ENCODE data around the gene CNN1. TPM values are rescaled to one million over a fixed set of nuclear protein-coding genes. Genes with fewer than 3 reads are reported as not detected.

Gene CNN1
- total and polyA plus RNA-seq, 2 of the 13 experiments (the other 11 are each of a cell fraction or from before 2014, with no cell fraction given) = 0.70 to 1.1 TPM

- in situ Hi-C loops (cut with HindIII; ENCODE audit: extremely low pct_ligation_motif_present, low pct_unique_long_range_greater_than_20kb) = no loop called here
- TF ChIP-seq ZNF605 (CRISPR knock-in tag; IDR thresholded peaks at IDR 0.05) (no peak), ZNF335 (CRISPR knock-in tag; IDR thresholded peaks at IDR 0.05) (no peak), NRL (CRISPR knock-in tag; IDR thresholded peaks at IDR 0.05; ENCODE audit: borderline replicate concordance) (no peak), FOSL2 (CRISPR knock-in tag; IDR thresholded peaks at IDR 0.05) (no peak)
Measured at GRCh38 chr19:11566164-11566563, 27.5 kb downstream of the CNN1 start.

GRCh38 chr19:11570039-11570462 lies 31.4 kb downstream of the CNN1 start:
- Histone ChIP-seq H4K20me1 (ENCODE audit: insufficient read depth, low read length) (no peaks in the 10 kb centered on the region), H3K27ac (ENCODE audit: extremely low read length, insufficient read depth, low read length) (no peak overlapping the region), H3K27me3 (ENCODE audit: control insufficient read depth in 1 of 2, insufficient read depth in 2 of 2, low read length in 2 of 2) (no peaks in the 10 kb centered on the region), H3K79me2 (ENCODE audit: insufficient read depth, low read length) (no peaks in the 10 kb centered on the region), H3K4me2 (ENCODE audit: low read depth, low read length) (no peak overlapping the region), H3K4me1 (ENCODE audit: insufficient read depth, low read length) (no peaks in the 10 kb centered on the region), H3K9ac (ENCODE audit: insufficient read depth, low read depth, low read length) (no peak overlapping the region), H3K9me3 (ENCODE audit: low read length) (no peaks in the 10 kb centered on the region), H3K36me3 (replicated peaks in 1 of 2; ENCODE audit: control insufficient read depth in 1 of 2, insufficient read depth in 2 of 2, low read length in 2 of 2) (no peaks in the 10 kb centered on the region), H3K4me3 (replicated peaks in 1 of 3; ENCODE audit: insufficient read depth in 1 of 3, low read depth in 2 of 3, low read length in 3 of 3) (no peak overlapping the region), H2AFZ (ENCODE audit: low read length) (no peak overlapping the region)
- ChIA-PET CTCF (ENCODE audit: low intra/inter-chr PET ratio, low total read pairs) (no interaction called here), POLR2A (interaction anchor here (0.7 kb wide), 1 partner anchor 11 kb away, joined by 3 read pairs; no protein-coding TSS in a partner anchor)
- intact Hi-C loops (cut with micrococcal nuclease; ENCODE audit: unreplicated experiment) = no loop called here
- TF ChIP-seq ZNF451 (CRISPR knock-in tag; IDR thresholded peaks at IDR 0.05) = no peak
- no peak for TF ChIP-seq SKIL (CRISPR knock-in tag; IDR thresholded peaks at IDR 0.05; ENCODE audit: borderline replicate concordance)
- TF ChIP-seq ZBTB2 (CRISPR knock-in tag; IDR thresholded peaks at IDR 0.05; ENCODE audit: low read depth) = no peak
- TF ChIP-seq ZBTB33 (CRISPR knock-in tag; IDR thresholded peaks at IDR 0.05) = peak; percentile 90
- TF ChIP-seq FOXA3 (CRISPR knock-in tag; IDR thresholded peaks at IDR 0.05) = peak; percentile 10; the same call in 1 of the 2 replicates
- WGBS (ENCODE audit: low lambda C conversion rate) = 69% methylated on average over 5 of the region's 5 CpGs
- BruUV-seq (replicated peaks) = no TSS peak
- in situ Hi-C loops (cut with HindIII; ENCODE audit: extremely low pct_ligation_motif_present, low pct_unique_long_range_greater_than_20kb) = no loop called here
- ATAC-seq (no peak), DNase-seq (ENCODE audit: low spot score) (no peak), FAIRE-seq (no peak)

More at GRCh38 chr19:11566164-11566563, 27.5 kb downstream of the CNN1 start:
- DNase-seq (ENCODE audit: low spot score) = no peak
- no peak overlapping the region for H3K4me3 ChIP-seq (replicated peaks in 1 of 3; ENCODE audit: insufficient read depth in 1 of 3, low read depth in 2 of 3, low read length in 3 of 3)
- intact Hi-C loops (cut with micrococcal nuclease; ENCODE audit: unreplicated experiment) = no loop called here
- H3K4me1 ChIP-seq (ENCODE audit: insufficient read depth, low read length) = no peaks in the 10 kb centered on the region
- no peak overlapping the region for H3K4me2 ChIP-seq (ENCODE audit: low read depth, low read length)
- no peaks in the 10 kb centered on the region for H3K9me3 ChIP-seq (ENCODE audit: low read length)
- no peak overlapping the region for H2AFZ ChIP-seq (ENCODE audit: low read length)
- no peaks in the 10 kb centered on the region for H3K36me3 ChIP-seq (replicated peaks in 1 of 2; ENCODE audit: control insufficient read depth in 1 of 2, insufficient read depth in 2 of 2, low read length in 2 of 2)
- BruUV-seq (replicated peaks) = no TSS peak
- ChIA-PET POLR2A (no interaction called here), CTCF (ENCODE audit: low intra/inter-chr PET ratio, low total read pairs) (no interaction called here)
- H3K27ac ChIP-seq (ENCODE audit: extremely low read length, insufficient read depth, low read length) = no peak overlapping the region
- no peak for FAIRE-seq
- no peaks in the 10 kb centered on the region for H3K27me3 ChIP-seq (ENCODE audit: control insufficient read depth in 1 of 2, insufficient read depth in 2 of 2, low read length in 2 of 2)
- H3K79me2 ChIP-seq (ENCODE audit: insufficient read depth, low read length) = no peaks in the 10 kb centered on the region
- no CpG with 5 or more reads among the region's 2 CpGs for WGBS (ENCODE audit: low lambda C conversion rate)
- no peak overlapping the region for H3K9ac ChIP-seq (ENCODE audit: insufficient read depth, low read depth, low read length)
- no peak for ATAC-seq
- no peaks in the 10 kb centered on the region for H4K20me1 ChIP-seq (ENCODE audit: insufficient read depth, low read length)

All from HepG2 (cell line).